Endothelial cell of umbilical vein (primary cell): ENCODE data around the gene EMC6.

Experiments
- CTCF ChIP-seq, 2 donors: IDR thresholded peaks; 1 replicate in 1 of 2; 2 replicates in 1 of 2; pipeline ENCODE4 v1.5.1; 2011; ENCODE audit warnings: low read length in 2 of 2, mild to moderate bottlenecking in 2 of 2, moderate library complexity in 2 of 2, control low read depth in 1 of 2, inconsistent platforms in 1 of 2, low read depth in 1 of 2; ENCODE audit not compliant: insufficient read depth in 1 of 2; ENCODE audit errors: extremely low read depth in 1 of 2
- JUN ChIP-seq: IDR thresholded peaks from 2 replicates; pipeline ENCODE4 v1.6.1; 2011; ENCODE audit warnings: borderline replicate concordance, low read depth; ENCODE audit not compliant: insufficient read length, insufficient read depth

GRCh38 chr17:3647251-3647650, 21.4 kb upstream of the EMC6 start:
- TF ChIP-seq CTCF (IDR thresholded peaks at IDR 0.05; ENCODE audit: extremely low read depth in 1 of 2, insufficient read depth in 1 of 2, low read depth in 1 of 2, low read length in 2 of 2) (no peak), JUN (no peak)
